OCI-LY3 (cell line): ENCODE data around the gene ABHD10.

Experiments used
- H2AFZ ChIP-seq: fragments of 200-600, 300-600 bp; shearing (Covaris generic); 2 replicates; pipeline ENCODE4 v1.6.0; 2014; ENCODE audit warnings: antibody characterized with exemption, low read depth, low read length
- H3K27ac ChIP-seq: fragments of 200-600, 300-600 bp; sonication (generic); 2 replicates; pipeline ENCODE4 v1.5.1; 2014; ENCODE audit warnings: mild to moderate bottlenecking, low read length, moderate library complexity, mixed read lengths
- H3K27me3 ChIP-seq: fragments of 200-600, 300-600 bp; sonication (generic); 2 replicates; pipeline ENCODE4 v1.6.1; 2014; ENCODE audit warnings: low read depth, low read length, mixed read lengths
- H3K36me3 ChIP-seq: fragments of 200-600, 300-600 bp; sonication (generic); replicated peaks from 2 replicates; pipeline ENCODE3; 2014; ENCODE audit warnings: low read depth, low read length, mixed read lengths
- H3K4me1 ChIP-seq: fragments of 300-600, 200-600 bp; sonication (generic); 2 replicates; pipeline ENCODE4 v1.6.1; 2014; ENCODE audit warnings: low read length, mixed read lengths
- H3K4me2 ChIP-seq: fragments of 200-600, 300-600 bp; sonication (generic); 2 replicates; pipeline ENCODE4 v1.6.1; 2014; ENCODE audit warnings: low read length, mixed read lengths
- H3K4me3 ChIP-seq: fragments of 300-600, 200-600 bp; sonication (generic); 2 replicates; pipeline ENCODE4 v1.5.1; 2014; ENCODE audit warnings: antibody characterized with exemption, mild to moderate bottlenecking, low read length, moderate library complexity
- H3K79me2 ChIP-seq: fragments of 300-600, 200-600 bp; shearing (Covaris generic); 2 replicates; pipeline ENCODE4 v1.6.1; 2014; ENCODE audit warnings: mild to moderate bottlenecking, low read length, mixed read lengths
- H3K9ac ChIP-seq: fragments of 300-600, 200-600 bp; shearing (Covaris generic); 2 replicates; pipeline ENCODE4 v1.6.0; 2014; ENCODE audit warnings: mild to moderate bottlenecking, low read length, moderate library complexity
- H3K9me3 ChIP-seq: fragments of 200-600, 300-600 bp; shearing (Covaris generic); 2 replicates; pipeline ENCODE4 v1.6.1; 2014; ENCODE audit warnings: low read length, mixed read lengths; ENCODE audit not compliant: insufficient read depth
- H4K20me1 ChIP-seq: fragments of 200-600, 300-600 bp; sonication (generic); 2 replicates; pipeline ENCODE4 v1.6.1; 2016; ENCODE audit warnings: low read length, mixed read lengths; ENCODE audit not compliant: insufficient read depth
- EZH2phosphoT487 ChIP-seq: fragments of 200-600 bp; shearing (Covaris generic); IDR thresholded peaks from 2 replicates; pipeline ENCODE4 v1.6.1; 2018; ENCODE audit warnings: antibody characterized with exemption, mixed run types, low read depth
- TF ChIP-seq, protein P1 (sequence below): fragments of 200-600, 300-600 bp; sonication (generic); IDR thresholded peaks from 2 replicates; pipeline ENCODE4 v1.5.1; 2014; ENCODE audit warnings: antibody characterized with exemption, low read length, low read depth

The ABHD10 gene

DNA sequence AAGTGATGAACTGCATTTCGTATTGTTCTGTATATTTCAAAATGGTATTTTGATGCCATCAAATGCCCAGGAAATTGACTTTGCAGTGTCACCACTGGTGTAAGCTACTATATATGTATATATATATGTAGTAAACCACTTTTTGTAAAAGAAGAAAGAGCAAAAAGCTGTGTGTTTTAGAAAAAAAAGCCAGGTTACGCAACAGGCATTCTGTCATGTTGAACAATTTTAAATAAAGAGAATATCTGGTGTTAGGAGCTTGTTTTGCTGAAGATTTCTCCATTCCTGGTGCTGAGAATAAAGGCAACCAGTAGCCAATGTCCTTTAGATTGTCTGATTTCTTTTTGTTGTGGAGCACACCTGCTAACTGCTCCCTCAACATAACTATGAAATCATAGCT, 3.7 kb upstream of the ABHD10 start:
- H4K20me1 ChIP-seq, result no peaks in the 10 kb centered on the region
- H3K9ac ChIP-seq, result no peak overlapping the region
- H3K4me3 ChIP-seq, result no peak overlapping the region
- H3K9me3 ChIP-seq, result no peaks in the 10 kb centered on the region
- H3K27me3 ChIP-seq, result no peaks in the 10 kb centered on the region
- TF ChIP-seq, protein P1, sequence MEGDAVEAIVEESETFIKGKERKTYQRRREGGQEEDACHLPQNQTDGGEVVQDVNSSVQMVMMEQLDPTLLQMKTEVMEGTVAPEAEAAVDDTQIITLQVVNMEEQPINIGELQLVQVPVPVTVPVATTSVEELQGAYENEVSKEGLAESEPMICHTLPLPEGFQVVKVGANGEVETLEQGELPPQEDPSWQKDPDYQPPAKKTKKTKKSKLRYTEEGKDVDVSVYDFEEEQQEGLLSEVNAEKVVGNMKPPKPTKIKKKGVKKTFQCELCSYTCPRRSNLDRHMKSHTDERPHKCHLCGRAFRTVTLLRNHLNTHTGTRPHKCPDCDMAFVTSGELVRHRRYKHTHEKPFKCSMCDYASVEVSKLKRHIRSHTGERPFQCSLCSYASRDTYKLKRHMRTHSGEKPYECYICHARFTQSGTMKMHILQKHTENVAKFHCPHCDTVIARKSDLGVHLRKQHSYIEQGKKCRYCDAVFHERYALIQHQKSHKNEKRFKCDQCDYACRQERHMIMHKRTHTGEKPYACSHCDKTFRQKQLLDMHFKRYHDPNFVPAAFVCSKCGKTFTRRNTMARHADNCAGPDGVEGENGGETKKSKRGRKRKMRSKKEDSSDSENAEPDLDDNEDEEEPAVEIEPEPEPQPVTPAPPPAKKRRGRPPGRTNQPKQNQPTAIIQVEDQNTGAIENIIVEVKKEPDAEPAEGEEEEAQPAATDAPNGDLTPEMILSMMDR, result no peak
- TF ChIP-seq EZH2phosphoT487, result no peak
- H3K79me2 ChIP-seq, result peaks cover 13% of the 10 kb centered on the region
- H3K4me2 ChIP-seq, result no peak overlapping the region
- no peaks in the 10 kb centered on the region for H3K36me3 ChIP-seq
- no peak overlapping the region for H2AFZ ChIP-seq
- H3K4me1 ChIP-seq, result peaks cover 6% of the 10 kb centered on the region
- no peak overlapping the region for H3K27ac ChIP-seq

DNA sequence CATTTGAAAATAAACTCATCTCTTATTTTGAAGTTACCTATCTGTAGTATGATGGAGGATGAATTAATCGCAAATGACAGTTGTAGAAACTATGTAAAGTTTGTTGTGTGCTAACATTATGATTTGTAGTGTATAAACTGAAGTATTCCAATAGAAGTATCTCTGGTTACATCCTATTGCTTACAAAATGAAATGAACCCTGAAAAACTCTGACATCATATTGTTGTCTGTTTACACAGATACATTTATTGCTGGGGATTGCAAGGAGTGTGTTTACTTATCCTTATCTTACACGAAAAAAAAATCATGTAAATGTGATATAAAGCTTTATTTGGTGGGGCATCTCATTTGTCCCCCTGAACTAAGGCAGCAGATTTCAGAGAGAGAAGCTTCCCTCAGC, 2.6 kb upstream of the ABHD10 start:
- no peak overlapping the region for H3K4me2 ChIP-seq

DNA sequence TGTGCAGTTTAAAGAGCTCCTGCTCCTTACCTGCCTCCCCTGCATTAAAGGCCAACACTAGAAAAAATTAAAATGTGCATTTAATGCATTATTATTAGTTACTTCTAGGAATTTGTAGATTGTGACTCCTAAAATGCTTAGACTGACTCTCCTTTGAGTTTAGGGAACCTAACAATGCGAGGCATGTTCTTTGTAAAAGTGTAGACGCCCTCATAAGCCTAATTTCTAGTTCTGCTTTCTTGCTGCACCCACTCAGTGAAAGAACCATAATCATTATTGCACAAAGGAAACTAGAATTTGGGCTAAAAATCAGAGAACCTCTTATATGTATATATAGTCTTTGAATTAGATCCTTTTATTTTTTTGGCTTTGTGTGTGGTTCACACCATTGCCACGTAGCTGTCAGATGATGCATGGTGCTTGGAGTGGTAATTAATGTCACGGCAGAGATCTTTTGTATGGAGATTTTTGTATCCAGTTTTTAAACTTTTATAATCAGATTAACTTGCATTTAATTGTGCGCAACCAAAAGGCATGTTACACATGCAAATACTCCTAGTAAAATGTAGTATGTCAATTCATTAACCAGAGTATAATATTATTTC, 710 bp downstream of the ABHD10 start:
- Histone ChIP-seq H3K4me2 (peak overlapping the region; percentile 80), H2AFZ (peak overlapping the region; percentile 91), H3K79me2 (peaks cover 43% of the 10 kb centered on the region), H3K9ac (peak overlapping the region; percentile 89), H3K27ac (peak overlapping the region; percentile 56), H3K9me3 (no peaks in the 10 kb centered on the region), H3K4me1 (peaks cover 14% of the 10 kb centered on the region), H4K20me1 (no peaks in the 10 kb centered on the region; the same call in 1 of the 2 replicates), H3K27me3 (no peaks in the 10 kb centered on the region), H3K4me3 (peak overlapping the region; percentile 89), H3K36me3 (peaks cover 14% of the 10 kb centered on the region)
- TF ChIP-seq EZH2phosphoT487, result no peak
- TF ChIP-seq, protein P1, result no peak

More for the DNA sequence above, 2.6 kb upstream of the ABHD10 start:
- Histone ChIP-seq H3K79me2 (peaks cover 23% of the 10 kb centered on the region), H3K36me3 (no peaks in the 10 kb centered on the region), H3K4me3 (no peak overlapping the region), H4K20me1 (no peaks in the 10 kb centered on the region), H3K9ac (no peak overlapping the region), H2AFZ (no peak overlapping the region), H3K4me1 (peaks cover 14% of the 10 kb centered on the region), H3K9me3 (no peaks in the 10 kb centered on the region), H3K27ac (no peak overlapping the region), H3K27me3 (no peaks in the 10 kb centered on the region)
- TF ChIP-seq, protein P1, result no peak
- TF ChIP-seq EZH2phosphoT487, result no peak

DNA sequence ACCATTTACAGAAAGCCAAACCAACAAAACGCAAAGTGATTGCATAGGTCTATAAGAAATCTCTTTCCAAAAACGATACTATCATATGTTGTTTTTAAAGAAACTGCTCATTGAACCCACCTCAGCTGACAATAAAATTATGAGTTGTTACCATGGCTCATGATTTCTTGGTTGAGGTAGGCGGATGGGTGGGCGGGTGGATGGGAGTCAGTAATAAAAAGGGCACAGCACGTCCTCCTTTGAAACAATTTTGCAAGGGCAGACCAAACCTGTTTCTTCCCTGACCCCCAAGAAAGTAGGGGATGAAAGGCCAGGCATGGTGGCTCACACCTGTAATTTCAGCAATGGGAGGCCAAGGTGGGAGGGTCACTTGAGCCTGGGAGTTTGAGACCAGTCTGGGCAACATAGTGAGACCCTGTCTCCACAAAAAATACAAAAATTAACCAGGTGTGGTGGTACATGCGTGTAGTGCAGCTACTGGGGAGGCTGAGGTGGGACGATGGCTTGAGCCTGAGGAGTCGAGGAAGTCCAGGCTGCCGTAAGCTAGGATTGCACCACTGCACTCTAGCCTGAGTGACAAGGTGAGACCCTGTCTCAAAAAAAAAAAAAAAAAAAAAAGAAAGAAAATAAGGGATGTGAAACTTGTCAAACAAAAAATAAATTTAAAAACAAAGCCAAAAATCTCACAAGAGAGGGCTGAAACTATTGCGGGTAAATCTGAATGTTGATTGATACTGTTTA, 2.1 kb downstream of the ABHD10 start:
- H3K27ac ChIP-seq, result no peak overlapping the region
- TF ChIP-seq, protein P1, result no peak
- no peak for TF ChIP-seq EZH2phosphoT487
- H3K9ac ChIP-seq, result no peak overlapping the region
- peaks cover 14% of the 10 kb centered on the region for H3K4me1 ChIP-seq
- no peak overlapping the region for H2AFZ ChIP-seq
- H3K79me2 ChIP-seq, result peaks cover 47% of the 10 kb centered on the region
- no peaks in the 10 kb centered on the region for H3K27me3 ChIP-seq
- H4K20me1 ChIP-seq, result no peaks in the 10 kb centered on the region; the same call in 1 of the 2 replicates
- H3K4me2 ChIP-seq, result peak overlapping the region; percentile 80; the same call in 1 of the 2 replicates
- H3K36me3 ChIP-seq, result peaks cover 16% of the 10 kb centered on the region
- H3K4me3 ChIP-seq, result peak overlapping the region; percentile 89; the same call in 1 of the 2 replicates
- no peaks in the 10 kb centered on the region for H3K9me3 ChIP-seq
